Ishikawa (cell line): ENCODE data around the gene TRPM2.

Experiments
- CEBPB ChIP-seq: IDR thresholded peaks from 2 replicates; pipeline ENCODE4 v1.6.1; 2012
- CREB1 ChIP-seq: IDR thresholded peaks from 2 replicates; pipeline ENCODE4 v1.6.1; 2012; ENCODE audit warnings: low read depth
- EGR1 ChIP-seq: IDR thresholded peaks from 2 replicates; pipeline ENCODE4 v1.6.1; 2012
- EP300 ChIP-seq: IDR thresholded peaks from 2 replicates; pipeline ENCODE4 v1.6.1; 2012; ENCODE audit warnings: borderline replicate concordance
- FOXM1 ChIP-seq: IDR thresholded peaks from 2 replicates; pipeline ENCODE4 v1.6.1; 2012; ENCODE audit warnings: low read depth, borderline replicate concordance
- MAX ChIP-seq: IDR thresholded peaks from 2 replicates; pipeline ENCODE4 v1.6.1; 2012
- NFIC ChIP-seq: IDR thresholded peaks from 2 replicates; pipeline ENCODE4 v1.6.1; 2012
- TAF1 ChIP-seq: IDR thresholded peaks from 2 replicates; pipeline ENCODE4 v1.6.1; 2012; ENCODE audit warnings: low read depth, mild to moderate bottlenecking
- TCF12 ChIP-seq: IDR thresholded peaks from 2 replicates; pipeline ENCODE4 v1.6.1; 2012; ENCODE audit warnings: low read depth
- TEAD4 ChIP-seq: IDR thresholded peaks from 2 replicates; pipeline ENCODE4 v1.6.1; 2012
- USF1 ChIP-seq: IDR thresholded peaks from 2 replicates; pipeline ENCODE4 v1.6.1; 2012
- YY1 ChIP-seq: IDR thresholded peaks from 2 replicates; pipeline ENCODE4 v1.6.1; 2012; ENCODE audit warnings: low read depth

- TF ChIP-seq MAX (no peak), TAF1 (no peak), YY1 (no peak), EP300 (no peak), EGR1 (no peak), TCF12 (no peak), CREB1 (no peak), CEBPB (no peak), TEAD4 (no peak), NFIC (no peak), USF1 (no peak), FOXM1 (no peak)
These were observed 25.8 kb upstream of the TRPM2 start for GRCh38 chr21:44327603-44327974.
